GM18520 (cell line): ENCODE data around the gene SLC6A17.

Source experiments
- ATAC-seq: cut with Tn5 transposase; IDR thresholded peaks from one replicate; pipeline ENCODE4 v1.9.1; 2021; ENCODE audit not compliant: unreplicated experiment

Gene SLC6A17

GRCh38 chr1:110239441-110240430 is 89.4 kb downstream of the SLC6A17 start:
- no peak for ATAC-seq

GRCh38 chr1:110240476-110241210 is 90.3 kb downstream of the SLC6A17 start:
- no peak for ATAC-seq

- no peak for ATAC-seq
Measured at GRCh38 chr1:110241516-110241915, 91.2 kb downstream of the SLC6A17 start.

GRCh38 chr1:110242062-110242461 is 91.8 kb downstream of the SLC6A17 start:
- no peak for ATAC-seq

GRCh38 chr1:110242731-110243130 is 92.4 kb downstream of the SLC6A17 start:
- ATAC-seq: no peak

- ATAC-seq: no peak
Measured at GRCh38 chr1:110243146-110243545, 92.9 kb downstream of the SLC6A17 start.

- peak; percentile 43 for ATAC-seq
Measured at GRCh38 chr1:110243574-110243973, 93.3 kb downstream of the SLC6A17 start.

GRCh38 chr1:110245876-110246620 is 95.8 kb downstream of the SLC6A17 start:
- ATAC-seq: no peak

- ATAC-seq: no peak
Measured at GRCh38 chr1:110248746-110249145, 98.5 kb downstream of the SLC6A17 start.

- ATAC-seq: no peak
Measured at GRCh38 chr1:110249256-110249655, 99.0 kb downstream of the SLC6A17 start.

GRCh38 chr1:110250008-110250407 is 99.7 kb downstream of the SLC6A17 start:
- no peak for ATAC-seq

- ATAC-seq: no peak
Measured at GRCh38 chr1:110250749-110251148, 100.5 kb downstream of the SLC6A17 start.
